Measurements from ENCODE around the gene DKK2. TPM values are rescaled to one million over a fixed set of nuclear protein-coding genes. Genes with fewer than 3 reads are reported as not detected.

The DKK2 gene
- total RNA-seq, 4 donors from 2014 or later: 0.55 to 1.3 TPM; not detected in 2

DNA sequence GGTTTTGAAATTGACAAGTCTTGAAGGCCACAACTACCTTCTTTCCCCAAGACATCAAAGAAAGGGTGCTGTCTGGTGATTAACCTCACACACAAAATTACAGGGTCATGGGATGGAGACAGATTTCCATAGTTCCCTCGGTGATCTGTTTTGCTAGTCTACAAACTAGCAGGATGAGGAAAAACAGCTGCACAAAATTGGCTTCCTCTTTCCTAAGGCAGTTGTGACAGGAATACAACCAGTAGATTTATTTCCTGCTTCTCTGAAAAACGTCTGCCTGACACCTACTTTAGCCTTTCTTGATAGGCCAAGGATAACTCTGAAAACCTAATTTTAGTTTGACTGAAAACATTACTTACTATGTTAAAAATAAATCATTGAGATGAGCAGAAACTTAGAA, 39.6 kb downstream of the DKK2 start:
- TF ChIP-seq EP300 (IDR thresholded peaks at IDR 0.05; ENCODE audit: low read depth): no peak
- no peak for TF ChIP-seq POLR2A (IDR thresholded peaks at IDR 0.05)
- no peaks in the 10 kb centered on the region for H3K9me3 ChIP-seq
- H3K27me3 ChIP-seq: no peaks in the 10 kb centered on the region
- DNase-seq: no peak
- no peak overlapping the region for H3K4me3 ChIP-seq
- H3K4me1 ChIP-seq: no peaks in the 10 kb centered on the region
- no peaks in the 10 kb centered on the region for H3K36me3 ChIP-seq
- no peak overlapping the region for H3K27ac ChIP-seq
- in situ Hi-C loops (cut with MboI; ENCODE audit: low pct_ligation_motif_present in 1 of 4, low pct_unique_long_range_greater_than_20kb in 1 of 4, low sequenced_read_pairs in 3 of 4) (no loop called here), intact Hi-C loops (cut with DNase I; ENCODE audit: low total_unique reads) (no loop called here)
- WGBS, 2 donors (ENCODE audit: low coverage in 1 of 2): 10% methylated on average over 2 of the region's 2 CpGs

DNA sequence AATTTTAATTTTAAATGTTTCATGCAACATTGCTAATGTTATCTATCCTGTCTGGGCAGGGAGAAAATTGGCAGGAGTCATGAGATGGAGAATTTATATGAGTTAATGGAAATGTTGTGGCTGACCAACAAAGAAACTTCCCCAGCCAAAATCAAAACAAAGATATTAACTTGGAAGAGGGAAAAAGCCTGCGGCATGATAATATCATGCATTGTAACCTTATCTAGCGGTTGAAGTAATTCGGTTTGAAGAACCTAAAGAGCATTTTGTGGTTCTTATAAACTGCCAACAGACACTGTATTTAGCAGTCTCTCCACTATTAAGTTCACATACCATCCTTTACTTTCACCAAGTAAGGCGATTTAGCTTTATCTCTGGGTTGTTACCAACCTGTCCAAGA, 42.3 kb downstream of the DKK2 start:
- H3K36me3 ChIP-seq: no peaks in the 10 kb centered on the region
- 69 to 82% methylated on average over 4 of the region's 4 CpGs for WGBS, 2 donors (ENCODE audit: low coverage in 1 of 2)

DNA sequence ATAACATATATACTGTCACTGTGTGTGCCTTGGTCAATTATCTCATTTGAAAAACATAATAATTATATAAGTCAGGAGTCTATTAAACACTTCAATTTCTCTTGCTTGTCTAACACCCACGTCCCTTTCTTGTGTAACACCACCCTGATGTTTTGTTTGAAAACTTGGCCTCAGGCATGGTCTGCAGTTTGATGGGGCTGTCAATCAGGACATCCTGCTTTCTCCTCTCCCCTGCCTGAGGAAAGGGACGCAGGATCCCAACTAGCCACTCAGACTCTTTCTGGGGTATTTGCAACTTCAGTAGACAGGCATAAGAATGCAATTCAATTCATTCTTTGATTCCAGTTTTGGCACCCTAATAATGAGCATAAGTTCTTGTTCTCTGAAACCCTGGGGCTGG, 48.8 kb downstream of the DKK2 start:
- Histone ChIP-seq H3K9me3 (no peaks in the 10 kb centered on the region), H3K4me3 (no peak overlapping the region), H3K27me3 (no peaks in the 10 kb centered on the region), H3K27ac (no peak overlapping the region), H3K36me3 (no peaks in the 10 kb centered on the region), H3K4me1 (no peaks in the 10 kb centered on the region)
- DNase-seq: no peak
- intact Hi-C loops (cut with DNase I; ENCODE audit: low total_unique reads) (no loop called here), in situ Hi-C loops (cut with MboI; ENCODE audit: low pct_ligation_motif_present in 1 of 4, low pct_unique_long_range_greater_than_20kb in 1 of 4, low sequenced_read_pairs in 3 of 4) (no loop called here)
- 45 to 69% methylated on average over 2 of the region's 2 CpGs for WGBS, 2 donors (ENCODE audit: low coverage in 1 of 2)
- TF ChIP-seq, protein P1, sequence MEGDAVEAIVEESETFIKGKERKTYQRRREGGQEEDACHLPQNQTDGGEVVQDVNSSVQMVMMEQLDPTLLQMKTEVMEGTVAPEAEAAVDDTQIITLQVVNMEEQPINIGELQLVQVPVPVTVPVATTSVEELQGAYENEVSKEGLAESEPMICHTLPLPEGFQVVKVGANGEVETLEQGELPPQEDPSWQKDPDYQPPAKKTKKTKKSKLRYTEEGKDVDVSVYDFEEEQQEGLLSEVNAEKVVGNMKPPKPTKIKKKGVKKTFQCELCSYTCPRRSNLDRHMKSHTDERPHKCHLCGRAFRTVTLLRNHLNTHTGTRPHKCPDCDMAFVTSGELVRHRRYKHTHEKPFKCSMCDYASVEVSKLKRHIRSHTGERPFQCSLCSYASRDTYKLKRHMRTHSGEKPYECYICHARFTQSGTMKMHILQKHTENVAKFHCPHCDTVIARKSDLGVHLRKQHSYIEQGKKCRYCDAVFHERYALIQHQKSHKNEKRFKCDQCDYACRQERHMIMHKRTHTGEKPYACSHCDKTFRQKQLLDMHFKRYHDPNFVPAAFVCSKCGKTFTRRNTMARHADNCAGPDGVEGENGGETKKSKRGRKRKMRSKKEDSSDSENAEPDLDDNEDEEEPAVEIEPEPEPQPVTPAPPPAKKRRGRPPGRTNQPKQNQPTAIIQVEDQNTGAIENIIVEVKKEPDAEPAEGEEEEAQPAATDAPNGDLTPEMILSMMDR (IDR thresholded peaks at IDR 0.05): no peak
- TF ChIP-seq POLR2AphosphoS5 (IDR thresholded peaks at IDR 0.05) (no peak), EP300 (IDR thresholded peaks at IDR 0.05; ENCODE audit: low read depth) (no peak), POLR2A (IDR thresholded peaks at IDR 0.05) (no peak)

More for the DNA sequence above, 42.3 kb downstream of the DKK2 start:
- no peaks in the 10 kb centered on the region for H3K9me3 ChIP-seq
- intact Hi-C loops (cut with DNase I; ENCODE audit: low total_unique reads): no loop called here
- no peak overlapping the region for H3K27ac ChIP-seq
- no peak for DNase-seq
- no peaks in the 10 kb centered on the region for H3K27me3 ChIP-seq
- TF ChIP-seq POLR2A (IDR thresholded peaks at IDR 0.05) (no peak), EP300 (IDR thresholded peaks at IDR 0.05; ENCODE audit: low read depth) (no peak), POLR2AphosphoS5 (IDR thresholded peaks at IDR 0.05) (no peak)
- TF ChIP-seq, protein P1 (IDR thresholded peaks at IDR 0.05): no peak
- H3K4me1 ChIP-seq: no peaks in the 10 kb centered on the region
- in situ Hi-C loops (cut with MboI; ENCODE audit: low pct_ligation_motif_present in 1 of 4, low pct_unique_long_range_greater_than_20kb in 1 of 4, low sequenced_read_pairs in 3 of 4): no loop called here
- no peak overlapping the region for H3K4me3 ChIP-seq

DNA sequence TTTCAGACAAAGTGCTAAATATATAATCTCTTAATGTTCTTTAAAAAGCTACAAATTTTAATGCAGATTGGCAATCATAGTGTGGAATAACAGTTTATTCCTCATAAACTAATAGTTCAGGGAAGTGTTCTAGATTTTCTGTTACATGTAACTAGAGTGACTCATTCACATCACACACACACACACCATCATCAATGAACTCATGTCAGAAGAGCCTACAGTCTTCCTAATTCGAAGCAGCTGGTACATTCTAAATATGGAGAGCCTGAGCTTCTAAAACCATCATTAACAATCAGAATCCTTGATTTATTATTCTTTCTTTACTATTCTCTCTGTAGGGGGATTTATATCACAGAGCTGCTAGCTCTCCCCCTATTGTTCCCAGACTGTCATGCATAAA, 49.6 kb downstream of the DKK2 start:
- Histone ChIP-seq H3K27ac (no peak overlapping the region), H3K4me1 (no peaks in the 10 kb centered on the region), H3K36me3 (no peaks in the 10 kb centered on the region), H3K27me3 (no peaks in the 10 kb centered on the region), H3K9me3 (no peaks in the 10 kb centered on the region), H3K4me3 (no peak overlapping the region)
- no peak for DNase-seq
- intact Hi-C loops (cut with DNase I; ENCODE audit: low total_unique reads): no loop called here
- 14 to 42% methylated on average over 1 of the region's 1 CpG for WGBS, 2 donors (ENCODE audit: low coverage in 1 of 2)
- TF ChIP-seq, protein P1 (IDR thresholded peaks at IDR 0.05): no peak
- TF ChIP-seq POLR2A (IDR thresholded peaks at IDR 0.05) (no peak), POLR2AphosphoS5 (IDR thresholded peaks at IDR 0.05) (no peak), EP300 (IDR thresholded peaks at IDR 0.05; ENCODE audit: low read depth) (no peak)
- in situ Hi-C loops (cut with MboI; ENCODE audit: low pct_ligation_motif_present in 1 of 4, low pct_unique_long_range_greater_than_20kb in 1 of 4, low sequenced_read_pairs in 3 of 4): no loop called here

DNA sequence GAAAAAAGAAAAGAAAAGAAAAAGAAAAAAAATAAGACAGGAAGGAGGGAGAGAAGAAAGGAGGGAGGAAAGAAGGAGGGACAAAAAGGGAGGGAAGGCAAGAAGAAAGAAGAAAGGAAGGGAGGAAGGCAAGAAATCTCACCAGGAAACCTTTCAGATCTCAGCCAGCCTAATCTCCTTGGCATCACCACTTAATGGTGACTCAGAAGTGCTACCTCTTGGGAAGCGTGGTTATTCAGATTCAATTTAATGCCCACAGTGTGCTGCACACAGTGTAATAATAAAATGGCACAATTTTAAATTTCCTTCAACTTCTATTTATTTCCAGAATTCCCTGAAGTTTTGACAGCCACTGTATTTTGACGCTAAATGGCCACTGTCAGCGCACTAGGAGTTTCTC, 50.3 kb downstream of the DKK2 start:
- Histone ChIP-seq H3K27ac (no peak overlapping the region), H3K4me3 (no peak overlapping the region), H3K9me3 (no peaks in the 10 kb centered on the region), H3K36me3 (no peaks in the 10 kb centered on the region), H3K27me3 (no peaks in the 10 kb centered on the region), H3K4me1 (no peaks in the 10 kb centered on the region)
- DNase-seq: no peak
- in situ Hi-C loops (cut with MboI; ENCODE audit: low pct_ligation_motif_present in 1 of 4, low pct_unique_long_range_greater_than_20kb in 1 of 4, low sequenced_read_pairs in 3 of 4) (no loop called here), intact Hi-C loops (cut with DNase I; ENCODE audit: low total_unique reads) (no loop called here)
- TF ChIP-seq, protein P1 (IDR thresholded peaks at IDR 0.05): no peak
- TF ChIP-seq POLR2A (IDR thresholded peaks at IDR 0.05) (no peak), EP300 (IDR thresholded peaks at IDR 0.05; ENCODE audit: low read depth) (no peak), POLR2AphosphoS5 (IDR thresholded peaks at IDR 0.05) (no peak)
- WGBS, 2 donors (ENCODE audit: low coverage in 1 of 2): 78 to 96% methylated on average over 3 of the region's 3 CpGs
